HepG2 (cell line): ENCODE measurements around the gene ZBTB21. TPM values are rescaled to one million over a fixed set of nuclear protein-coding genes. Genes with fewer than 3 reads are reported as not detected.
A peak's percentile ranks its signal among the peaks of the same experiment; 100 is the strongest.

ENCODE experiments used
- DRAP1 ChIP-seq: IDR thresholded peaks from 2 replicates; pipeline ENCODE4 v1.6.1; 2016; ENCODE audit warnings: missing genetic modification reagents, missing compliant biosample characterization
- FOXC1 ChIP-seq: sonication (generic); formaldehyde crosslinking; IDR thresholded peaks from 2 replicates; pipeline ENCODE4 v1.8.0; 2022; ENCODE audit warnings: mild to moderate bottlenecking, missing genetic modification reagents, borderline replicate concordance
- HHEX ChIP-seq: IDR thresholded peaks from 2 replicates; pipeline ENCODE4 v1.6.1; 2016; ENCODE audit warnings: control low read depth
- NR1H2 ChIP-seq: sonication (generic); formaldehyde crosslinking; IDR thresholded peaks from 2 replicates; pipeline ENCODE4 v1.8.1; 2022; ENCODE audit warnings: low read depth, missing genetic modification reagents, borderline replicate concordance
- NR2F2 ChIP-seq: IDR thresholded peaks from 2 replicates; pipeline ENCODE4 v1.6.1; 2012; ENCODE audit warnings: low read depth, inconsistent platforms, borderline replicate concordance
- PHF8 ChIP-seq: sonication (generic); formaldehyde crosslinking; IDR thresholded peaks from 2 replicates; pipeline ENCODE4 v1.5.0; 2020; ENCODE audit warnings: missing genetic modification reagents
- RAD21 ChIP-seq: fragments of 450-650 bp; formaldehyde crosslinking; IDR thresholded peaks from 2 replicates; pipeline ENCODE4 v1.5.0; 2020; ENCODE audit warnings: mild to moderate bottlenecking
- SMAD3 ChIP-seq: sonication (generic); formaldehyde crosslinking; IDR thresholded peaks from 2 replicates; pipeline ENCODE4 v1.4.0; 2020; ENCODE audit warnings: missing genetic modification reagents
- THRA ChIP-seq: sonication (generic); formaldehyde crosslinking; IDR thresholded peaks from 2 replicates; pipeline ENCODE4 v1.4.0; 2020; ENCODE audit warnings: missing genetic modification reagents, borderline replicate concordance
- ZFP36L1 ChIP-seq: sonication (generic); formaldehyde crosslinking; IDR thresholded peaks from 2 replicates; pipeline ENCODE4 v1.8.0; 2022; ENCODE audit warnings: mild to moderate bottlenecking, missing genetic modification reagents, moderate library complexity
- ZNF251 ChIP-seq: sonication (generic); formaldehyde crosslinking; IDR thresholded peaks from 2 replicates; pipeline ENCODE4 v1.9.0; 2021; ENCODE audit warnings: mild to moderate bottlenecking, missing genetic modification reagents
- polyA plus RNA-seq, 8 experiments: library from polyadenylated mRNA; depleted of rRNA in 3 of 8; stranded (reverse) in 7 of 8; unstranded in 1 of 8; fragments of >200 nt; fragmentation: Illumina TruSeq in 4 of 8; extraction: Trizol in 4 of 8; gene quantifications; 2 replicates each; pipeline versions ENCODE4 v1.2.1 to v1.2.3, GENCODE V29; 2011 to 2016; ENCODE audit warnings: low read depth in 4 of 8, missing spikeins in 1 of 8, mixed read lengths in 1 of 8; ENCODE audit not compliant: insufficient read depth in 1 of 8
- total RNA-seq, 5 experiments: library from RNA; depleted of rRNA; stranded (reverse); fragments of >200 nt; fragmentation: Illumina TruSeq; extraction: Trizol; gene quantifications; 2 replicates each; pipeline ENCODE4 v1.2.3, GENCODE V29; 2016; ENCODE audit warnings: low read depth in 1 of 5
- TF ChIP-seq, protein P1 (sequence below): sonication (generic); formaldehyde crosslinking; IDR thresholded peaks from one replicate; pipeline ENCODE4 v1.5.1; 2020; ENCODE audit warnings: mild to moderate bottlenecking, missing genetic modification reagents; ENCODE audit errors: not compliant biosample characterization

ZBTB21 gene
- total and polyA plus RNA-seq, 2 of the 13 experiments (the other 11 are each of a cell fraction or from before 2014, with no cell fraction given) = 4.5 to 6.1 TPM

- TF ChIP-seq, protein P1, sequence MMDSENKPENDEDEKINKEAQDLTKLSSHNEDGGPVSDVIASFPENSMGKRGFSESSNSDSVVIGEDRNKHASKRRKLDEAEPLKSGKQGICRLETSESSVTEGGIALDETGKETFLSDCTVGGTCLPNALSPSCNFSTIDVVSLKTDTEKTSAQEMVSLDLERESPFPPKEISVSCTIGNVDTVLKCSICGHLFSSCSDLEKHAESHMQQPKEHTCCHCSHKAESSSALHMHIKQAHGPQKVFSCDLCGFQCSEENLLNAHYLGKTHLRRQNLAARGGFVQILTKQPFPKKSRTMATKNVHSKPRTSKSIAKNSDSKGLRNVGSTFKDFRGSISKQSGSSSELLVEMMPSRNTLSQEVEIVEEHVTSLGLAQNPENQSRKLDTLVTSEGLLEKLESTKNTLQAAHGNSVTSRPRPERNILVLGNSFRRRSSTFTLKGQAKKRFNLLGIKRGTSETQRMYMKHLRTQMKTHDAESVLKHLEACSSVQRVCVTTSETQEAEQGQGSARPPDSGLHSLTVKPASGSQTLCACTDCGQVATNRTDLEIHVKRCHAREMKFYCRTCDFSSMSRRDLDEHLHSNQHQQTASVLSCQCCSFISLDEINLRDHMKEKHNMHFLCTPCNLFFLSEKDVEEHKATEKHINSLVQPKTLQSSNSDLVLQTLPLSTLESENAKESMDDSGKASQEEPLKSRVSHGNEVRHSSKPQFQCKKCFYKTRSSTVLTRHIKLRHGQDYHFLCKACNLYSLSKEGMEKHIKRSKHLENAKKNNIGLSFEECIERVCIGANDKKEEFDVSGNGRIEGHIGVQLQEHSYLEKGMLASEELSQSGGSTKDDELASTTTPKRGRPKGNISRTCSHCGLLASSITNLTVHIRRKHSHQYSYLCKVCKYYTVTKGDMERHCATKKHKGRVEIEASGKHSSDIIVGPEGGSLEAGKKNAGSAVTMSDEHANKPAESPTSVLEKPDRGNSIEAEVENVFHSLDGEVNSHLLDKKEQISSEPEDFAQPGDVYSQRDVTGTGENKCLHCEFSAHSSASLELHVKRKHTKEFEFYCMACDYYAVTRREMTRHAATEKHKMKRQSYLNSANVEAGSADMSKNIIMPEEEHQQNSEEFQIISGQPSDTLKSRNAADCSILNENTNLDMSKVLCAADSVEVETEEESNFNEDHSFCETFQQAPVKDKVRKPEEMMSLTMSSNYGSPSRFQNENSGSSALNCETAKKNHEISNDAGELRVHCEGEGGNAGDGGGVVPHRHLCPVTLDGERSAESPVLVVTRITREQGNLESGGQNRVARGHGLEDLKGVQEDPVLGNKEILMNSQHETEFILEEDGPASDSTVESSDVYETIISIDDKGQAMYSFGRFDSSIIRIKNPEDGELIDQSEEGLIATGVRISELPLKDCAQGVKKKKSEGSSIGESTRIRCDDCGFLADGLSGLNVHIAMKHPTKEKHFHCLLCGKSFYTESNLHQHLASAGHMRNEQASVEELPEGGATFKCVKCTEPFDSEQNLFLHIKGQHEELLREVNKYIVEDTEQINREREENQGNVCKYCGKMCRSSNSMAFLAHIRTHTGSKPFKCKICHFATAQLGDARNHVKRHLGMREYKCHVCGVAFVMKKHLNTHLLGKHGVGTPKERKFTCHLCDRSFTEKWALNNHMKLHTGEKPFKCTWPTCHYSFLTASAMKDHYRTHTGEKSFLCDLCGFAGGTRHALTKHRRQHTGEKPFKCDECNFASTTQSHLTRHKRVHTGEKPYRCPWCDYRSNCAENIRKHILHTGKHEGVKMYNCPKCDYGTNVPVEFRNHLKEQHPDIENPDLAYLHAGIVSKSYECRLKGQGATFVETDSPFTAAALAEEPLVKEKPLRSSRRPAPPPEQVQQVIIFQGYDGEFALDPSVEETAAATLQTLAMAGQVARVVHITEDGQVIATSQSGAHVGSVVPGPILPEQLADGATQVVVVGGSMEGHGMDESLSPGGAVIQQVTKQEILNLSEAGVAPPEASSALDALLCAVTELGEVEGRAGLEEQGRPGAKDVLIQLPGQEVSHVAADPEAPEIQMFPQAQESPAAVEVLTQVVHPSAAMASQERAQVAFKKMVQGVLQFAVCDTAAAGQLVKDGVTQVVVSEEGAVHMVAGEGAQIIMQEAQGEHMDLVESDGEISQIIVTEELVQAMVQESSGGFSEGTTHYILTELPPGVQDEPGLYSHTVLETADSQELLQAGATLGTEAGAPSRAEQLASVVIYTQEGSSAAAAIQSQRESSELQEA (CRISPR knock-in tag) = no peak
- TF ChIP-seq ZFP36L1 (CRISPR knock-in tag) (no peak), PHF8 (0 out of 2 replicates have a peak, but pooled peaks have one; percentile 19), ZNF251 (CRISPR knock-in tag) (no peak), DRAP1 (CRISPR knock-in tag) (no peak), THRA (CRISPR knock-in tag) (0 out of 2 replicates have a peak, but pooled peaks have one; percentile 31), RAD21 (CRISPR knock-in tag) (no peak), SMAD3 (CRISPR knock-in tag) (peak; percentile 79), FOXC1 (CRISPR knock-in tag) (no peak), HHEX (no peak), NR1H2 (CRISPR knock-in tag) (no peak), NR2F2 (no peak)
These were observed 27.8 kb upstream of the ZBTB21 start (continued) for GRCh38 chr21:42037943-42038342.
